HT-29 (cell line): ENCODE data around the gene VASP. TPM values are rescaled to one million over a fixed set of nuclear protein-coding genes. Genes with fewer than 3 reads are reported as not detected.
A peak's percentile ranks its signal among the peaks of the same experiment; 100 is the strongest.

ENCODE experiments used
- DNase-seq: peaks from one replicate; pipeline ENCODE4 v3.0.0-alpha.2; 2015; ENCODE audit warnings: low spot score
- total RNA-seq: library from RNA; depleted of rRNA; stranded (reverse); fragments of >200 nt; shearing (Covaris generic); gene quantifications from 2 replicates; pipeline ENCODE4 v1.2.3, GENCODE V29; 2014; rRNA removed

The VASP gene
- total RNA-seq = 443 and 506 TPM in 2 replicates

DNA sequence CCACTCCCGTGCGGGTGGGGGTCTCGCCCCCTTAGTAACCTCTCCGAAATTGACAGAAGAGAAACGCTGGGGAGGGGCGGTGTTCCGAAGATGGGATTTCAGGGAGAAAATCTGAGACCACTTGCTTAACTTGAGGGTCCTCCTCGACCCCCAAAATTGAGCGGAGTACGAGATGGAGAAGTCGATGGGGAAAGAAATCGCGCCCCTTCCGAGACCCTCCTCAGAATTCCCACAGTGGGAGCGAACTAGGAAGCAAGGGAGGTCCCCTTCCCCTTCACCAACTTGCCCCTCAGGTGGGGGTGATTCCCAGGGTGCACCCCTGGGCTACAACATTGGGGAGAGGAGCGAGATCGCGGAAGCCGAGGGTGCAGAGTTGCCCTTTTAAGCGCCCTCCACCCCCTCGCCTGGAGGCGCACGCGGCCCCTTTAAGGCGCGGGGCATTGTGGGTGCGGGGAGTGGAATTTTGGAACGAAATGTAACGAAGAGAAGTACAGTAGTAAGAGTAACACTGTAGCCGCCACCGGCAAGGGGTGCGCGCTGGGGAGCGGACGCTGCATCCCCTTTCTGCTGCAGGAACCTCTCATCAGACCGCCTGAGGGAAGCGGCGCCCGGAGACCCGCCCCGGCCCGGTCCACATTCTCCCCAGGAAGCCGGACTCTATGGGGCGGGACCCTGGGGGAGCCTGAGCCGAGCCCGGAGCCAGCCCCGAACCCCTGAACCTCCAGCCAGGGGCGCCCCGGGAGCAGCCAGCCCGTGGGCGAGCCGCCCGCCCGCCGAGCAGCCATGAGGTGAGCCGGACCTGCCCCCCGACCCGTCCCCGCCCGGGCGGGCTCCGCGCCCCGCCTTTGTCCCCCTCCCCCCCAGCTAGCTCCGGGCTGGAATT lies at the start of gene VASP:
Gene VASP (plus strand): TSS at position 491 of the 883 bp plus-strand sequence. CDS start 293 bp downstream, at position 784.
- DNase-seq = peak; percentile 97

DNA sequence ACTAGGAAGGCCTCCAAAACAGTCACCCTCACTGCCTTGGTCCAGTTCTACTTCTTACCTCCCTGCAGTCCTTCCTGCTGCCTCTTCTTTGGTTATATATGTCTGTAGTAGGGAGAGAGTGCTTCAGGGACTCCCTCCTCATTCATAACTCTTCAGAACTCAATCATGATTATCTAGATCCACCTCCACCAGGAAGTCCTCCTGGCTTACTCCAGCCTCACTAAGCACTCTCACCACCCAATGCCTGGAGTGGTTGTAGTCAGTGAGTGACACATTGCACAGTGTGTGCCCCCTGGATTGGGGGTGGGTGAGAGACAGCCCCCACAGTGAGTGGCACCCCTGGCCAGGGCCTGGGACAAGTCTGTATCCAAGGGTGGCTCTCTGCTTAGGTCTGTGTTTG lies 49.5 kb upstream of the VASP start:
- DNase-seq = no peak

DNA sequence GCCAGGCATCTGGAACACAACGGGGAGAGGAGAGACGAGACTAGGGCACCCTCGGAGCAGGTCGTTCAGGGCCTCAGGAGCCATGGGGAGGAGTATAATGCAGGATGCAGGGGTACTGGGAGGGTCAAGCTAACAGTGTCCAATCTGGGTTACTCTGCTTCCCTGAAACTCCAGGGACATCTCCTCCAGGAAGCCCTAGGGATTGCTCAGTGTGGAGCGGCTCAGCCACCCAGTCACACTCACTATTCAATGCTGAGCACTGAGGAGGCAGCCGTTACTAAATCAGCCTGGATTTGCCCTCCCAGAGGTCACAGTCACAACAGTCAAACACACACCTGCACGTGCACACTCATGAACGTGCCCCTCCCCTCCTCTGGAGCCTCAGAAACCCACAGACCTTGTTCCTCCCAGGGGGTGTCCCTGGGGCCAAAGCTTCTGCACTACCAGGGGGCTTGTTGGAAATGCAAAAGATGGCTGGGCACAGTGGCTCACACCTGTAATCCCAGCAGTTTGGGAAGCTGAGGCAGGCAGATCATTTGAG lies 46.4 kb upstream of the VASP start:
- no peak for DNase-seq

DNA sequence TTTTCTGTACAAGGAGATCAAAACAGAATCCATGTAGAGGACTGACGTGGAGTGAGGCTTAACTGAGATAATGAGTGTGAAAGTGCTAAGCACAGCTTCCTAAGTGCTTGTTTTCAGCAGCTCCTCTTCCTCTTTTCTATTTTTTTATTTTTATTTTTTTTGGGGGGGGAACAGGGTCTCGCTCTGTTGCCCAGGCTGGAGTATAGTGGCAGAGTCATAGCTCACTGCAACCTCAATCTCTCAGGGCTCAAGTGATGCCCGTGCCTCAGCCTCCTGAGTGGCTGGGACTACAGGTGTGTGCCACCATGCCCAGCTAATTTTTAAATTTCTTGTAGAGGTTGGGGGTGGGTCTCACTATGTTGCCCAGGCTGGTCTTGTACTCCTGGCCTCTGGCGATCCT lies 45.1 kb upstream of the VASP start:
- no peak for DNase-seq

DNA sequence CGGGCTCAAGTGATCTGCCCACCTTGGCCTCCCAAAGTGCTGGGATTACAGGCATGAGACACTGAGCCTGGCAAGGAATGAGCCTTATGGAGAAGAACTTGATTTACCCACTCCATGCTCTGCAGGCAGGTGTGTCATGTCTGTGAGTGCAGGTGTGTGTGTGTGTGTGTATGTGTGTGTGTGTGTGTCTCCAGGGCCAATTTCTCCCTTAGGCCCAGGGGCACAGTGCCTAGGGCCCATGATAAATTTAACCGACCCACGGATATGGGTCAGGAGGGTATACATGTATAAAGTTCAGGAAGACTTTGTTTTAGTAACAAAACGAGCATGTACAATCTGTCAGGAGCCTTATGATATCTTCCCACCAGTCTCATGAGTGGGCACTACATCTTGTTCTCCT lies 44.0 kb upstream of the VASP start:
- no peak for DNase-seq

DNA sequence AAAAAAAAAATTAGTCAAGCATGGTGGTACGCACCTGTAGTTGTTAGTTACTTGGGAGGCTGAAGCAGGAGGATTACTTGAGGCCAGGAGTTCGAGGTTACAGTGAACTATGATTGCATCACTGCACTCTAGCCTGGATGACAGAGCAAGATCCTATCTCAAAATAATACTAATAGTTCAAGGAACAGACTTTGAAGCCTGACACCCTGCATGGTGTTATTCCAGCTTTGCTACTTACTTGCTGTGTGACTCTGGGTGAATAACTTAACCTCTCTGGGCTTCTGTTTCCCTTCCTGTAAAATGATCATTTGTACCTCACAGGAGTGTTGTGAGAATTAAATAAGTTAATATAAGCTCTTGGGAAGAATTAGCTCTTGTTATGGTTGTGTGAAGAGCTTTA lies 43.0 kb upstream of the VASP start:
- no peak for DNase-seq

DNA sequence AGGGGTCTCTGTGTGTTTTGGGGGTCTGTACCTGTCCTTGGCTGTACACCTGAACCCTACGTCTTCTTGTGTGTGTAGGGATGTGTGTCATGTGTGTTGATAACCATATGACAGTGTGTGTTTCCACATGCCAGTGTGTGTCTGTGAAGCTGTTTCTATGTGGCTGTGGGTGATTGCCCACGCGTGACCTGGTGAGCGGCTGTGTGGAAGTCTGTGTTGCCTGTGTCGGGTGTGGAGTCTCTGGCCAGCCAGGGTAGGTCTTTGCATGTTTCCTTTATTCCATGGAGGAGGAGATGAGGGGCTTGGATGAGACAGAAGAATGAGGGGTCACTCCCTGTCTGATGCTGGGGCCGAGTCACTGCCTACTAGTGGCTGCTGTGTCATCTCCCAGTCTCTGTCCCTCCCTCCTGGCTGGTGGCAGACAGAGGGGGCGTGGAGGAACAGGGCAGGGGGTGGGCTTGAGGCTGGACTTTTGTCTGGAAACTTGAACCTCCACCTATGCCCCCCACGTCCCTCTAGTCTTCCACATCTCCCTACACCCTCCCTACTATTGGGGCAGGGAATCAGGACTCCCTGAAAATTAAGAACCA lies 42.3 kb upstream of the VASP start:
- no peak for DNase-seq

DNA sequence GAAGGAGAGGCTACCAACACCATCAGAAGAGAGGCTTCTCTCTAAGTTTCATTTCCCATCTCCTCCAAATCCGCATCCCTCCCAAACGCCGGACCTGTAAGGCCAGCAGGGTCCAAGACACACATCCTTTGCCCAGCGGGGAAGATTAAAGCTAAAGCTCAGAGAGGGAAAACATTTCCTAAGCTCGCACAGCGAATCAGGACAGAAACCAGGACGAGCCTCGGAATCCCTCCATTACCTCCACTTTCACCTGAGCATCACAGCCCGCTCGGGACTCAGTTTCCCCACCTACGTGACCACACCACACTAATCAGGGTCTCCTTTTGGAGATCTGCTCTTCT lies 40.2 kb upstream of the VASP start:
- DNase-seq = peak; percentile 70

DNA sequence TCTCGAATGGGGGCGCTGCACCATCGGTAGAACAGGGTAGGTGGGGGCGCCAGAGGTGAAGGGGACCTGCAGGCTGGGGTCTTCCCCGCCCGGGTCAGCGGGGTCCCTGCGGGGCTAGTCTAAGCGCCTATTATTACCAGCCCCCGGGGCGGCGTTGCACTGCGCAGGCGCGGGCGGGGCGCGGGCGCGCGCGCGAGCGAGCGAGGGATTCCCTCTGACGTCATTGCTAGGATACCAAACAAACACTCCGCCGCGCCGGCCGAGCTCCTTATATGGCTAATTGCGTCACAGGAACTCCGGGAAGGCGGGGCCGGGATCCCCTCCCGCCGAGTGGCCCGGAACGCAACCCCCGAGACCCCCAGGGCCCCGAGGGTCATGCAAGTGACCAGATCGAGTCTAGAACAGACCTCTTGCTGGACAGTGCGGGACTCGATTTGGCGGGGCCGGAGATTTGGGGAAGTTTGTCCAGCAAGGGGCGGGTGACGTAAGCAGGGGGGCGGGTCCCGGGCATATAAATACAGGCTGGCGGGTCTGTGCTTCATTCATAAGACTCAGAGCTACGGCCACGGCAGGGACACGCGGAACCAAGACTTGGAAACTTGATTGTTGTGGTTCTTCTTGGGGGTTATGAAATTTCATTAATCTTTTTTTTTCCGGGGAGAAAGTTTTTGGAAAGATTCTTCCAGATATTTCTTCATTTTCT lies 39.7 kb upstream of the VASP start, which contains the start of gene FOSB:
Gene FOSB (plus strand): TSS at position 541 of the 703 bp plus-strand sequence. CDS start 591 bp downstream, outside the sequence.
- peak; percentile 99 for DNase-seq

DNA sequence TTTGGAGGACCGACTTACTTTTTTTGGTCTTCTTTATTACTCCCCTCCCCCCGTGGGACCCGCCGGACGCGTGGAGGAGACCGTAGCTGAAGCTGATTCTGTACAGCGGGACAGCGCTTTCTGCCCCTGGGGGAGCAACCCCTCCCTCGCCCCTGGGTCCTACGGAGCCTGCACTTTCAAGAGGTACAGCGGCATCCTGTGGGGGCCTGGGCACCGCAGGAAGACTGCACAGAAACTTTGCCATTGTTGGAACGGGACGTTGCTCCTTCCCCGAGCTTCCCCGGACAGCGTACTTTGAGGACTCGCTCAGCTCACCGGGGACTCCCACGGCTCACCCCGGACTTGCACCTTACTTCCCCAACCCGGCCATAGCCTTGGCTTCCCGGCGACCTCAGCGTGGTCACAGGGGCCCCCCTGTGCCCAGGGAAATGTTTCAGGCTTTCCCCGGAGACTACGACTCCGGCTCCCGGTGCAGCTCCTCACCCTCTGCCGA lies 39.1 kb upstream of the VASP start:
- no peak for DNase-seq

DNA sequence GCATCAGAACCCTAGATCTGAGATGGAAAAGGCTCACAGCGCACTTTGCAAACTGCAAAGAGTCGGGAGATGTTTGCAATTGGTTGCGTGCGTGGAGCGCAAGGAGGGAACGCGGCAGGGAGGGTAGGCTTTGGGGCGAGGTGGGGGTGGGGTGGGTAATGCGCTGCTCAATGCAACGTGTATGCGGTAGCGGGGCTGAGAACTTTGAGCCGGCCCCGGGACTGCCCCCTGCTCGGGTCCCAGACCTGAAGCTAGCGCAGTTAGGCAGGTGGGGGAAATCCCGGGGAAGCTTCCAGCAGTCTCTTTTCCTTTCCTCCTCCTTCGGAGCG lies 38.5 kb upstream of the VASP start:
- DNase-seq = no peak

DNA sequence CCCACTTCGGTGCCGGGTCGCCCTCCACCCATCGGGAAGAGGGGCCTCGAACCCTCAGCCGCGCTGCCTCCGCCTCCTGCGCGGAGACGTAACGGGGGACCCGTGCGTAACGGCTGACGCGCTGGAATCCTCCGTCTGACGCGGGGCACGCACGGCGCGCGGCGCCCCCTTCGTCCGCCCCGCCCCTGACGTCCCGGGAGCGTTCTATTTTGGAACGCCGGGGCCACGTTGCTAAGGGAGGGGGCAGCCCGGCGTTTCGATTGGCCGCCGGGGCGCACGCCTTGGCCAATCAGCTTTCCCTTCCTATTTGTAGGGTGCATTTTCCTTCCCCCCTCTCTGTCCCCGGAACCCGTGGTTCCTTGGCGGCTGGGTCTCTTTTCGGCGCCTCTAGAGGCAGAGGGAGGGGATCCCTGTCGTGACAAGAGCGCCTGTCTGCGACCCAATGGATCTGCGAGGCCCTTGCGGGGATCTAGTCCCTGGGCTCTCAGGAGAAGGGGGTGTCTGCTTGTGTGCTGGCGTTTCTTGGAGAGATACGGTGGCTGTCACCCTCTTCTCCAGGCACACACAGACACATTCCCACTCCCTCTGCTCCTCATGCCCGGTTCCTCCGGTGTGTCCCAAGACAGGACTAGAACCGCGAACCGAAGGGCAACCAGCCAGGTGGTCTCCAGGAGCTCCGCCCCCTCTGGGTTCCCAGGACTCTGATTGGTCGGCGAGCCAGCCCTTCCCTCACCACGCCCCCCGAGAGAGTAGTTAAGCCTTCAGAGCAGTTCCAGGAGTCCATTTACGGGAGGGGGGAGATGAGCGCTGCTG lies 37.9 kb upstream of the VASP start:
- peak; percentile 96 for DNase-seq

DNA sequence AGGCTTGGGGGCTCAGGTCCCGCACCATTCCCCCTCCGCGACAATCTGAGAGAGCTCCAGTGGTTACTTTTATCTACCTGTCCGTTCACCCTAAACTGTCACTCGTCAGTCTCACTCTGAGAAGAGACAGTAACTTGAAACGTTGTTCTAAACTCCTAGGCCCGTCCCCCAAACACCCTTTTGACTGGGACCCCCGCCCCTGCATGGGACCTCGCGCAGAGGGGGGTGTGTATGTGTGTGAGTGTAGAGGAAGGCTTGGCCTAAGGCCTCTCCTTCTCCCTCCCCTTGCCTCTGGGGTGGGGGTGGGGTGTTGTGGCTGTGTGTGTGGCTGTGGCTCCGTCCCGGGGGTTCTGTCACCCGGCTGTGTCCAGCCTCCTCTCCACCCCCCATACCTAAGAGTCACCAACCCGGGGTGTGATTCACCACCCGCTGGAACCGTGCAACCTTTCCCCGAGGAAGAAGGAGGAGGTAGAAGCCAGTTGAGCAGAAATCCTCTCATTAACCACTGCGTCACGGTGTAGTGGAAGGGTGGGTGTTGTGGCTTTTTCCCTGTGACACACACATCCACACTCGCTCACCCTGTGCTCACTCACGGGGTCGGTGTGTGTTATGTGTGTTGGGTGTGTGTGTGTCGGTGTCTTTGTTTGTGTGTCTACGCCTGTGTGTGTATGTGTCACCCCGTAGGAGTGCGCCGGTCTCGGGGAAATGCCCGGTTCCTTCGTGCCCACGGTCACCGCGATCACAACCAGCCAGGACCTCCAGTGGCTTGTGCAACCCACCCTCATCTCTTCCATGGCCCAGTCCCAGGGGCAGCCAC lies 37.1 kb upstream of the VASP start:
- DNase-seq = peak; percentile 84

DNA sequence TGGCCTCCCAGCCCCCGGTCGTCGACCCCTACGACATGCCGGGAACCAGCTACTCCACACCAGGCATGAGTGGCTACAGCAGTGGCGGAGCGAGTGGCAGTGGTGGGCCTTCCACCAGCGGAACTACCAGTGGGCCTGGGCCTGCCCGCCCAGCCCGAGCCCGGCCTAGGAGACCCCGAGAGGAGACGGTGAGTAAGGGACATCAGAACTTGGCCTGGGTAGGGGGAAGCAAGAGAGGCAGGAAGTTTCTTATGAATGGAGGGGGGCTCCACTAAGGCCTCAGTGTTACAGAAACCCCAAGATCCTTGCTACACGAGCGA lies 36.6 kb upstream of the VASP start:
- no peak for DNase-seq

DNA sequence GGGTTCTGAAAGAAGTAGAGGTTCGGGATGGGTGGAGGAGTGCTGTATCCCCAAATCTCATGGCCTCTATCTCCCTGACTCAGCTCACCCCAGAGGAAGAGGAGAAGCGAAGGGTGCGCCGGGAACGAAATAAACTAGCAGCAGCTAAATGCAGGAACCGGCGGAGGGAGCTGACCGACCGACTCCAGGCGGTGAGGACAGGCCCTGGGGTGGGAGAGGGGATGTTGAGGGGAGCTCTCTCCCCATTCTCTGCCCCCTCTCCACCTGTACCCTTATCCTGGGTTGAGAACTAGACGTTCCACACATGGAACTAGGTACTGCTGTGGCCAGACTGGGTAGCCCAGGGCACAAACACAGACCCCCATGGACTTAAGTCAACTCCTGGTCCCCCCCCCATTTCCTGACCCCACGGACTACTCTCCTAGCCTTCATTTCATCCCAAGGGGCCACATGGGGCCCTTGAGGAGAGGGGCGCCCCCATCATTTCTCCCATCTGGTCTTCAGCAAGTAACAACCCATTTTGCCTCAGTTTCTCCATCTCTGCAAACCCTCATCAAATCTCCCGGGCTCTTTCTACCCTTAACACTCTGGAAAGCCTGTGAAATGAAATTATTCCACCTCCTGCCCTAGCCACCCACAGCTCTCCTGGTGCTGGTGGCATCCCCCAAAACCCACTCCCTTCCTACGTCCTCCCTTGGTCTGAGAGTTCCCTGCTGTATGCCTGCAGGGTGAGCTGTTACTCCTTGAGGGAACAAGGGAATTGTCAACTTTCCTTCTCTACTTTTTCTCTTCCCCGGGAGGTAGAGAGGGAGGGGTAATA lies 36.0 kb upstream of the VASP start:
- DNase-seq = peak; percentile 65

DNA sequence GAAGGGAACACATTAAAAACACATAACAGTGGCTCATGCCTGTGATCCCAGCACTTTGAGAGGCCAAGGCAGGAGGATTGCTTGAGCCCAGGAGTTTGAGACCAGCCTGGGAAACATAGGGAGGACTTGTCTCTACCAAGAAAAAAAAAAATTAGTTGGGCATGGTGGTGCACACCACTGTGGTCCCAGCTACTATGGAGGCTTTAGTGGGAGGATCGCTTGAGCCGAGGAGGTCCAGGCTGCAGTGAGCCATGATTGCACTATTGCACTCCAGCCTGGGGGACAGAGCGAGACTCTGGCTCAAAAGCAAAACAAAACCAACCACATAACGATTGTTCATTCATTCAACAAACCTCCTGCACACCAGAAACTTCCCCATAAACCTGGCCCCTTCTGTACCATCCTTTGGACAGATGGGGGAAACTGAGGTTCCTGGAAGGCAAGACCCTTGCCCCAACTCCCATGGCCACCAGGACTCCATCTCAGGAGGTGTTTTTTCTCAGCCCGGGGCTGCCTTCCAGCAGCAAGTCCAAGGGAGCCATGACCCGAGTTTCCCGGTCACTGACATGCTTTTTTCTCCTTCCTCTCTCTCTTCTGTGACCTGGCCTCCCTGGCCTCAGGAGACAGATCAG lies 35.2 kb upstream of the VASP start:
- DNase-seq = peak; percentile 66

DNA sequence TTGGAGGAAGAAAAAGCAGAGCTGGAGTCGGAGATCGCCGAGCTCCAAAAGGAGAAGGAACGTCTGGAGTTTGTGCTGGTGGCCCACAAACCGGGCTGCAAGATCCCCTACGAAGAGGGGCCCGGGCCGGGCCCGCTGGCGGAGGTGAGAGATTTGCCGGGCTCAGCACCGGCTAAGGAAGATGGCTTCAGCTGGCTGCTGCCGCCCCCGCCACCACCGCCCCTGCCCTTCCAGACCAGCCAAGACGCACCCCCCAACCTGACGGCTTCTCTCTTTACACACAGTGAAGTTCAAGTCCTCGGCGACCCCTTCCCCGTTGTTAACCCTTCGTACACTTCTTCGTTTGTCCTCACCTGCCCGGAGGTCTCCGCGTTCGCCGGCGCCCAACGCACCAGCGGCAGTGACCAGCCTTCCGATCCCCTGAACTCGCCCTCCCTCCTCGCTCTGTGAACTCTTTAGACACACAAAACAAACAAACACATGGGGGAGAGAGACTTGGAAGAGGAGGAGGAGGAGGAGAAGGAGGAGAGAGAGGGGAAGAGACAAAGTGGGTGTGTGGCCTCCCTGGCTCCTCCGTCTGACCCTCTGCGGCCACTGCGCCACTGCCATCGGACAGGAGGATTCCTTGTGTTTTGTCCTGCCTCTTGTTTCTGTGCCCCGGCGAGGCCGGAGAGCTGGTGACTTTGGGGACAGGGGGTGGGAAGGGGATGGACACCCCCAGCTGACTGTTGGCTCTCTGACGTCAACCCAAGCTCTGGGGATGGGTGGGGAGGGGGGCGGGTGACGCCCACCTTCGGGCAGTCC lies 34.5 kb upstream of the VASP start:
- DNase-seq = peak; percentile 67

DNA sequence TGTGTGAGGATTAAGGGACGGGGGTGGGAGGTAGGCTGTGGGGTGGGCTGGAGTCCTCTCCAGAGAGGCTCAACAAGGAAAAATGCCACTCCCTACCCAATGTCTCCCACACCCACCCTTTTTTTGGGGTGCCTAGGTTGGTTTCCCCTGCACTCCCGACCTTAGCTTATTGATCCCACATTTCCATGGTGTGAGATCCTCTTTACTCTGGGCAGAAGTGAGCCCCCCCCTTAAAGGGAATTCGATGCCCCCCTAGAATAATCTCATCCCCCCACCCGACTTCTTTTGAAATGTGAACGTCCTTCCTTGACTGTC lies 34.0 kb upstream of the VASP start:
- DNase-seq = no peak
